ENCODE results near the gene CTCFL. TPM values are rescaled to one million over a fixed set of nuclear protein-coding genes. Genes with fewer than 3 reads are reported as not detected.

CTCFL gene
- total and polyA plus RNA-seq, 2 of the 8 experiments (the other 6 are each of a cell fraction or from before 2014, with no cell fraction given): 0.30 to 0.80 TPM

DNA sequence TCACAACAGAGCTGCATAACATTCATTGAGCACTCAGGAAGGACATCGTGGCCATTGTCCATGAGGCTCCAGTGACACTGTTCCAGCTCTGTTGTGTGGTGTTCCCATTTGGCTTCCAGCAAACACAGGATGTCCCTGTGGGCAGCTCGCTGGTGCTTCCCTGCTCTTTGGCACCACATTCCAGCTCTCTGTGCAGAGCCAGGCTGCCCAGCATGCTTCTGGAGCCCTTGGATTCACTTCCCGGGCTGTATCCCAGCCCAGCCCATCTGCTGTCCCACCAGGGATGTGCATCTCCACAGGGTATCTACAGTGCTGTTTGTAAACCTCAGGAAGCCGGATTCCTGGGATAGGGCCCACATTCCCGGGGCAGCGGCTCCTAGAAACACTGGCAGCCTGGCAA lies 57.2 kb downstream of the CTCFL start:
- Histone ChIP-seq H3K18ac (ENCODE audit: extremely low read depth, low read length) (no peak overlapping the region), H2BK15ac (ENCODE audit: low read length) (peak overlapping the region; percentile 94), H4K20me1 (replicated peaks in 1 of 2; ENCODE audit: control insufficient read depth in 1 of 2, insufficient read depth in 2 of 2, low read length in 2 of 2) (no peaks in the 10 kb centered on the region), H2BK5ac (ENCODE audit: low read depth, low read length) (peak overlapping the region; percentile 84; the same call in 1 of the 2 replicates), H3K27me3 (replicated peaks in 1 of 4; ENCODE audit: control insufficient read depth in 3 of 4, extremely low read depth in 1 of 4, insufficient read depth in 3 of 4, low read length in 3 of 4) (no peaks in the 10 kb centered on the region; a peak in 1 of 7 replicates), H3K4ac (replicated peaks; ENCODE audit: insufficient read length, low read depth, low read length) (no peak overlapping the region), H2BK12ac (ENCODE audit: low read depth, low read length) (peak overlapping the region; percentile 44; the same call in 1 of the 2 replicates), H3K23ac (ENCODE audit: insufficient read length) (no peak overlapping the region), H3K79me1 (ENCODE audit: low read depth, low read length) (no peaks in the 10 kb centered on the region), H3K27ac (ENCODE audit: low read depth, low read length) (no peak overlapping the region), H3K4me2 (ENCODE audit: insufficient read depth in 1 of 2, low read depth in 2 of 2, low read length in 2 of 2) (no peak overlapping the region), H3K4me3 (ENCODE audit: extremely low read depth in 1 of 4, insufficient read depth in 2 of 4, low read depth in 3 of 4, low read length in 4 of 4) (no peak overlapping the region), H3K56ac (replicated peaks; ENCODE audit: insufficient read length, low read depth, low read length) (no peak overlapping the region), H4K91ac (replicated peaks; ENCODE audit: insufficient read length, low read length) (no peak overlapping the region), H3K9ac (replicated peaks in 1 of 4; ENCODE audit: extremely low read depth in 1 of 4, low read depth in 3 of 4, low read length in 3 of 4) (no peak overlapping the region), H4K8ac (ENCODE audit: extremely low read depth, insufficient read depth, low read length) (no peak overlapping the region), H3K4me1 (replicated peaks in 1 of 4; ENCODE audit: control insufficient read depth in 3 of 4, insufficient read depth in 4 of 4, low read length in 3 of 4) (peaks cover 0 to 30% (median 17%) of the 10 kb centered on the region in 4 experiments; a peak in 6 of 7 replicates), H3K79me2 (ENCODE audit: control insufficient read depth in 1 of 2, insufficient read depth in 2 of 2, low read length in 2 of 2) (no peaks in the 10 kb centered on the region), H2BK120ac (replicated peaks; ENCODE audit: low read depth, low read length) (no peak overlapping the region), H3K9me3 (ENCODE audit: insufficient read depth in 2 of 2, low read depth in 1 of 2, low read length in 1 of 2) (no peaks in the 10 kb centered on the region), H2AFZ (ENCODE audit: low read length) (no peak overlapping the region), H2BK20ac (ENCODE audit: low read length) (peak overlapping the region; percentile 5; the same call in 1 of the 2 replicates), H3K36me3 (ENCODE audit: control insufficient read depth in 2 of 4, insufficient read depth in 4 of 4, low read length in 3 of 4) (no peaks in the 10 kb centered on the region), H2AK5ac (ENCODE audit: low read depth, low read length) (0 out of 2 replicates have a peak overlapping the region, but pooled peaks have one; percentile 54), H4K5ac (ENCODE audit: insufficient read length, low read depth, low read length) (no peak overlapping the region), H3K23me2 (ENCODE audit: low read depth, low read length) (no peaks in the 10 kb centered on the region), H3K14ac (ENCODE audit: insufficient read length) (no peak overlapping the region)
- ChIA-PET POLR2A (ENCODE audit: partially characterized antibody) (interaction anchor here (0.8 to 1.3 kb wide), 2 partner anchors 10 to 31 kb away, joined by 3 read pairs; no protein-coding TSS in a partner anchor), CTCF (ENCODE audit: partially characterized antibody) (interaction anchor here (0.7 to 1.6 kb wide), 8 partner anchors 9 to 52 kb away, joined by 3 to 6 read pairs (median 4); no protein-coding TSS in a partner anchor)
- no peak for FAIRE-seq
- DNase-seq (ENCODE audit: low read depth in 1 of 2, low spot score in 2 of 2): no peak
- WGBS, 2 experiments (ENCODE audit: extremely low coverage in 1 of 2, insufficient coverage in 1 of 2, insufficient read length in 1 of 2, insufficient replicate concordance in 2 of 2, low coverage in 1 of 2, low lambda C conversion rate in 2 of 2, missing lambda C conversion rate in 1 of 2): 72% methylated on average over 6 of the region's 6 CpGs; no CpG with 5 or more reads in 1 of the 2 experiments
- no peak for TF ChIP-seq SIX5 (IDR thresholded peaks at IDR 0.05; ENCODE audit: low read depth, low read length)
- no peak for TF ChIP-seq JUN (IDR thresholded peaks at IDR 0.05; ENCODE audit: low read depth, low read length)

All from H1 (cell line).